Endothelial cell of umbilical vein (primary cell): Measurements from ENCODE around the gene NELFB. TPM values are rescaled to one million over a fixed set of nuclear protein-coding genes. Genes with fewer than 3 reads are reported as not detected.

Source experiments
- BruUV-seq: library from RNA; stranded (reverse); fragments of 400-500 nt; replicated peaks from 2 replicates; lab custom pipeline; 2021; lab: Mats Ljungman, UMichigan
- CTCF ChIA-PET: fragments of 300-600, 350-600 bp; sonication (Branson Sonifier 250); formaldehyde crosslinking; loops from one replicate; lab custom pipeline; 2021; ENCODE audit warnings: antibody characterized with exemption, inconsistent platforms; lab: Charles Lee
- POLR2A ChIA-PET: fragments of 300-600, 350-600 bp; sonication (Branson Sonifier 250); formaldehyde crosslinking; loops from one replicate; lab custom pipeline; 2021; ENCODE audit warnings: antibody characterized with exemption, inconsistent platforms; lab: Charles Lee
- DNase-seq: peaks from one replicate; pipeline ENCODE4 v3.0.0-alpha.2; 2011; ENCODE audit warnings: low read depth, low spot score
- FAIRE-seq: peaks from 2 replicates; lab custom pipeline; 2011; peaks lifted over from hg19 to GRCh38; lab: Jason Lieb, UNC
- H2AFZ ChIP-seq: 2 replicates; pipeline ENCODE4 v1.6.0; 2012; ENCODE audit warnings: low read depth, low read length, control low read depth, inconsistent platforms
- H3K27ac ChIP-seq: 2 replicates; pipeline ENCODE4 v1.5.1; 2011; ENCODE audit warnings: low read depth, mild to moderate bottlenecking, control low read depth, low read length, moderate library complexity; ENCODE audit not compliant: insufficient read depth
- H3K27me3 ChIP-seq, 2 experiments: 2 replicates each; pipeline versions ENCODE4 v1.6.0 to v1.6.1; 2011; ENCODE audit warnings: low read length in 2 of 2, mixed read lengths in 1 of 2; ENCODE audit not compliant: control insufficient read depth in 2 of 2, insufficient read depth in 2 of 2
- H3K36me3 ChIP-seq, 2 experiments: 2 replicates in 1 of 2; 3 replicates in 1 of 2; pipeline ENCODE4 v1.5.1; 2011; ENCODE audit warnings: low read length in 2 of 2, mild to moderate bottlenecking in 1 of 2, moderate library complexity in 1 of 2; ENCODE audit not compliant: control insufficient read depth in 2 of 2, insufficient read depth in 2 of 2; ENCODE audit errors: extremely low read depth in 1 of 2
- H3K4me1 ChIP-seq: 3 replicates; pipeline ENCODE4 v1.5.1; 2011; ENCODE audit warnings: mild to moderate bottlenecking, low read length; ENCODE audit not compliant: control insufficient read depth, insufficient read depth; ENCODE audit errors: extremely low read depth
- H3K4me2 ChIP-seq: 2 replicates; pipeline ENCODE4 v1.6.1; 2011; ENCODE audit warnings: low read length, control low read depth, mixed read lengths; ENCODE audit not compliant: insufficient read depth
- H3K4me3 ChIP-seq, 3 experiments: fragments of 200-600 bp in 1 of 3; sonication (generic), shearing (Covaris generic) in 1 of 3; replicated peaks in 1 of 3; 2 replicates each; pipeline ENCODE4 v1.5.1; 2011 to 2016; ENCODE audit warnings: control low read depth in 3 of 3, low read length in 3 of 3, mild to moderate bottlenecking in 2 of 3, inconsistent platforms in 1 of 3, low read depth in 1 of 3, moderate library complexity in 1 of 3; ENCODE audit not compliant: insufficient read depth in 1 of 3
- H3K79me2 ChIP-seq: 2 replicates; pipeline ENCODE4 v1.6.0; 2012; ENCODE audit warnings: low read length, inconsistent platforms; ENCODE audit not compliant: control insufficient read depth, insufficient read depth
- H3K9ac ChIP-seq: replicated peaks from 2 replicates; pipeline ENCODE3; 2011; ENCODE audit warnings: low read length, control low read depth; ENCODE audit not compliant: insufficient read depth; ENCODE audit errors: extremely low read depth
- H3K9me1 ChIP-seq: replicated peaks from 3 replicates; pipeline ENCODE4 v1.6.0; 2011; ENCODE audit warnings: mild to moderate bottlenecking, low read length; ENCODE audit not compliant: control insufficient read depth, insufficient read depth; ENCODE audit errors: extremely low read depth
- H3K9me3 ChIP-seq: replicated peaks from 2 replicates; pipeline ENCODE4 v1.5.1; 2012; ENCODE audit warnings: low read length, inconsistent platforms; ENCODE audit not compliant: control insufficient read depth, insufficient read depth
- H4K20me1 ChIP-seq: replicated peaks from 2 replicates; pipeline ENCODE3; 2011; ENCODE audit warnings: mild to moderate bottlenecking, low read length; ENCODE audit not compliant: control insufficient read depth, insufficient read depth; ENCODE audit errors: extremely low read depth
- CTCF ChIP-seq, 2 donors: IDR thresholded peaks; 1 replicate in 1 of 2; 2 replicates in 1 of 2; pipeline ENCODE4 v1.5.1; 2011; ENCODE audit warnings: low read length in 2 of 2, mild to moderate bottlenecking in 2 of 2, moderate library complexity in 2 of 2, control low read depth in 1 of 2, inconsistent platforms in 1 of 2, low read depth in 1 of 2; ENCODE audit not compliant: insufficient read depth in 1 of 2; ENCODE audit errors: extremely low read depth in 1 of 2
- EZH2 ChIP-seq: IDR thresholded peaks from 2 replicates; pipeline ENCODE4 v1.6.1; 2012; ENCODE audit warnings: borderline replicate concordance, low read depth, mild to moderate bottlenecking, moderate library complexity, low read length, inconsistent platforms; ENCODE audit not compliant: severe bottlenecking
- FOS ChIP-seq: IDR thresholded peaks from 2 replicates; pipeline ENCODE4 v1.6.1; 2011; ENCODE audit warnings: mild to moderate bottlenecking, low read length, moderate library complexity, borderline replicate concordance; ENCODE audit not compliant: insufficient read depth
- JUN ChIP-seq: IDR thresholded peaks from 2 replicates; pipeline ENCODE4 v1.6.1; 2011; ENCODE audit warnings: borderline replicate concordance, low read depth; ENCODE audit not compliant: insufficient read length, insufficient read depth
- MYC ChIP-seq: IDR thresholded peaks from one replicate; pipeline ENCODE4 v1.6.1; 2011; ENCODE audit warnings: mild to moderate bottlenecking, low read depth, low read length
- POLR2AphosphoS5 ChIP-seq: IDR thresholded peaks from 2 replicates; pipeline ENCODE4 v1.6.1; 2012; ENCODE audit warnings: low read depth, mild to moderate bottlenecking, control low read depth, low read length, moderate library complexity; ENCODE audit not compliant: insufficient read depth
- dilution Hi-C: fragments of 300-500 bp; cut with MboI; formaldehyde crosslinking; loops from one replicate; pipeline ENCODE4 v1.15.0; 2019; ENCODE audit warnings: low sequenced_read_pairs; ENCODE audit not compliant: extremely low pct_ligation_motif_present
- intact Hi-C: fragments of 100-400 bp; cut with micrococcal nuclease; formaldehyde crosslinking; loops from one replicate; pipeline ENCODE4 v1.10.0; 2022
- polyA plus RNA-seq, 4 experiments: library from polyadenylated mRNA; depleted of rRNA in 3 of 4; stranded (reverse) in 3 of 4; unstranded in 1 of 4; fragments of >200 nt; gene quantifications; 2 replicates each; pipeline versions ENCODE4 v1.2.1 to v1.2.3, GENCODE V29; 2011 to 2012; ENCODE audit warnings: missing spikeins in 1 of 4
- total RNA-seq: library from RNA; stranded (reverse); gene quantifications from 2 replicates; pipeline ENCODE4 v1.2.3, GENCODE V29; 2021

The NELFB gene
- total and polyA plus RNA-seq, 2 donors (not counting 3 experiments of a cell fraction or from before 2014, with no cell fraction given), result 62.3 to 76.1 TPM

GRCh38 chr9:137253717-137254623 is 1.2 kb upstream of the NELFB start:
- Histone ChIP-seq H3K4me3 (peak overlapping the region in 2 of 3 experiments; percentile 41 to 94), H3K36me3 (peaks cover 2% of the 10 kb centered on the region in 2 experiments), H4K20me1 (no peaks in the 10 kb centered on the region), H3K9ac (peak overlapping the region; percentile 65), H3K4me2 (peak overlapping the region; percentile 83), H3K27ac (no peak overlapping the region), H2AFZ (no peak overlapping the region), H3K9me3 (no peaks in the 10 kb centered on the region), H3K79me2 (peaks cover 18% of the 10 kb centered on the region), H3K9me1 (no peaks in the 10 kb centered on the region), H3K4me1 (peaks cover 14% of the 10 kb centered on the region), H3K27me3 (no peaks in the 10 kb centered on the region)
- BruUV-seq, result no TSS peak
- dilution Hi-C loops (no loop called here), intact Hi-C loops (loop anchor here (2.0 kb wide), 1 partner anchor 15 kb away; no protein-coding TSS in a partner anchor)
- POLR2A ChIA-PET, result interaction anchor here (1.1 to 4.9 kb wide), 2 partner anchors 12 to 23 kb away, joined by 3 to 66 read pairs; partner anchors contain the start of gene TUBB4B
- CTCF ChIA-PET, result interaction anchor here (0.8 to 4.4 kb wide), 10 partner anchors 9 to 225 kb away, joined by 3 to 31 read pairs (median 6); partner anchors contain the start of genes EXD3, NOXA1, RNF224 and TOR4A
- TF ChIP-seq POLR2AphosphoS5 (no peak), JUN (no peak), FOS (no peak), MYC (no peak), CTCF (IDR thresholded peaks at IDR 0.05; ENCODE audit: extremely low read depth in 1 of 2, insufficient read depth in 1 of 2, low read depth in 1 of 2, low read length in 2 of 2) (no peak), EZH2 (no peak)
- FAIRE-seq (no peak), DNase-seq (no peak)
